Measurements from ENCODE around the gene CELF5.

CELF5 gene

DNA sequence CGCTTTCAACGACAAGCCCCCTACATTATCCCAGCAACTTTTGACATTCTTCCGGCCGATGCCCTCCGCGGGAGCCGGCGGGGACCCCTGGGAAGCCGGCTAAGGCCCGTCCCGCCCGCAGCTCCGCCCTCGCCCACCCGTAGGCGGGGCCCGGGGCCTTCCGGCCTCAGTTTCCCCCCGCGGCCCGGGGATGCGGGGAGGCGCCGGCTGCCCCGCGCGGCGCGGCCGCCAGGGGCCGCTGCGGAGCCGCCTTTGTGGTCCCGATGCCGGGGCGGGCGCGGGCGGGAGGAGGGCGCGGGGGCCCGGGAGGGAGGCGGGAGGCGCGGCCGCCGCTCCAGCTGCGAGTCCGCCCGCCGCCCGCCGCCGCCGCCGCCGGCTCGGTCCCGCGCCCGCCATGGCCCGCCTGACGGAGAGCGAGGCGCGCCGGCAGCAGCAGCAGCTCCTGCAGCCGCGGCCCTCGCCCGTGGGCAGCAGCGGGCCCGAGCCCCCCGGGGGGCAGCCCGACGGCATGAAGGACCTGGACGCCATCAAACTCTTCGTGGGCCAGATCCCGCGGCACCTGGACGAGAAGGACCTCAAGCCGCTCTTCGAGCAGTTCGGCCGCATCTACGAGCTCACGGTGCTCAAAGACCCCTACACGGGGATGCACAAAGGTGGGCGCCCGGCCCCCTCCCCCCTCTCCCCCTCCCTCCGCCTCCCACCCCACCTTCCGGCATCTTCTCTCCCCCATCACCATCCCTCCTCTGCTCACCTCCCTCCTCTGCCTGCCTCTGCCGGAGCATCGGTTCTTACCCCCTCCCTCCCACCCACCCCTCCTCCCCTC lies at the start of gene CELF5:
CELF5 (plus strand) TSS at position 316 of the 823 bp plus-strand sequence; CDS start at position 395, 79 bp downstream.
- DNase-seq = no peak

GRCh38 chr19:3175781-3176714 lies 48.4 kb upstream of the CELF5 start:
- no peak for DNase-seq

GRCh38 chr19:3176715-3177501 lies 47.6 kb upstream of the CELF5 start:
- DNase-seq = peak; percentile 10

GRCh38 chr19:3178377-3178972 lies 46.0 kb upstream of the CELF5 start, which contains the start of gene S1PR4:
Gene S1PR4 (plus strand): TSS chr19:3178769. CDS start chr19:3178793, 24 bp downstream.
- DNase-seq = peak; percentile 55

GRCh38 chr19:3178973-3179738 lies 45.3 kb upstream of the CELF5 start:
- DNase-seq = no peak

DNA sequence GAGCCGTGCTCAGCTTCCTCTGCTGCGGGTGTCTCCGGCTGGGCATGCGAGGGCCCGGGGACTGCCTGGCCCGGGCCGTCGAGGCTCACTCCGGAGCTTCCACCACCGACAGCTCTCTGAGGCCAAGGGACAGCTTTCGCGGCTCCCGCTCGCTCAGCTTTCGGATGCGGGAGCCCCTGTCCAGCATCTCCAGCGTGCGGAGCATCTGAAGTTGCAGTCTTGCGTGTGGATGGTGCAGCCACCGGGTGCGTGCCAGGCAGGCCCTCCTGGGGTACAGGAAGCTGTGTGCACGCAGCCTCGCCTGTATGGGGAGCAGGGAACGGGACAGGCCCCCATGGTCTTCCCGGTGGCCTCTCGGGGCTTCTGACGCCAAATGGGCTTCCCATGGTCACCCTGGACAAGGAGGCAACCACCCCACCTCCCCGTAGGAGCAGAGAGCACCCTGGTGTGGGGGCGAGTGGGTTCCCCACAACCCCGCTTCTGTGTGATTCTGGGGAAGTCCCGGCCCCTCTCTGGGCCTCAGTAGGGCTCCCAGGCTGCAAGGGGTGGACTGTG lies 44.6 kb upstream of the CELF5 start:
- DNase-seq = no peak

- no peak for DNase-seq
Observed at GRCh38 chr19:3183721-3184641, 40.5 kb upstream of the CELF5 start.

- peak; percentile 61 for DNase-seq
Observed at GRCh38 chr19:3184847-3185460, 39.5 kb upstream of the CELF5 start.

- peak; percentile 89 for DNase-seq
Observed at GRCh38 chr19:3185461-3186159, 38.9 kb upstream of the CELF5 start, which contains the start of gene NCLN. Gene NCLN (plus strand): TSS chr19:3185930. CDS start chr19:3186031, 101 bp downstream.

DNA sequence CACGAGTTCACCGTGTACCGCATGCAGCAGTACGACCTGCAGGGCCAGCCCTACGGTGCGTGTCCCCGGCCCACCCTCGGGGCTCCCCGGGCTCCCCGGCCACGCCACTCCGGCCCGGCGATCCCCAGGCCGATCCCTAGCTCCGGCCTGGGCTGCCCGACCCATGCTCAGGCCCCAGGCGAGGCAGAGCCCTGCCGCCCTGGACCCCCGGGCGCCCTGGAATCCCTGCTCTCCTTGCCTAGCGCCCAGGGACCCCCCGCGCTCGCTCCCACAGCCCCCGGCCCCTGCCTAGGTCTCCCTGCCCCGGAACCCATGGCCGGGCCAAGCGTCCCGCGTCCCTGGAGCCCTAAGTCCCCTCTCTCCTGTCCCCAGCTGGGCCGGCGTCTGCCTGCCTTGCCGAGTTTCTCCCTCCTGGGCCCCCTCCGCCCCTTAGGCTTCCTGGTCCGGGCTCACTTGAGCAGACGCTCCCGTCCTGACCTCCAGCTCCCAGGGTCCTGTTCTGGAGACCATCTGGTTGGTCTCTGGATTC lies 38.2 kb upstream of the CELF5 start:
- no peak for DNase-seq

GRCh38 chr19:3186891-3187661 lies 37.4 kb upstream of the CELF5 start:
- no peak for DNase-seq

GRCh38 chr19:3187662-3188511 lies 36.6 kb upstream of the CELF5 start:
- DNase-seq = no peak

GRCh38 chr19:3188627-3189596 lies 35.5 kb upstream of the CELF5 start:
- DNase-seq = no peak

DNA sequence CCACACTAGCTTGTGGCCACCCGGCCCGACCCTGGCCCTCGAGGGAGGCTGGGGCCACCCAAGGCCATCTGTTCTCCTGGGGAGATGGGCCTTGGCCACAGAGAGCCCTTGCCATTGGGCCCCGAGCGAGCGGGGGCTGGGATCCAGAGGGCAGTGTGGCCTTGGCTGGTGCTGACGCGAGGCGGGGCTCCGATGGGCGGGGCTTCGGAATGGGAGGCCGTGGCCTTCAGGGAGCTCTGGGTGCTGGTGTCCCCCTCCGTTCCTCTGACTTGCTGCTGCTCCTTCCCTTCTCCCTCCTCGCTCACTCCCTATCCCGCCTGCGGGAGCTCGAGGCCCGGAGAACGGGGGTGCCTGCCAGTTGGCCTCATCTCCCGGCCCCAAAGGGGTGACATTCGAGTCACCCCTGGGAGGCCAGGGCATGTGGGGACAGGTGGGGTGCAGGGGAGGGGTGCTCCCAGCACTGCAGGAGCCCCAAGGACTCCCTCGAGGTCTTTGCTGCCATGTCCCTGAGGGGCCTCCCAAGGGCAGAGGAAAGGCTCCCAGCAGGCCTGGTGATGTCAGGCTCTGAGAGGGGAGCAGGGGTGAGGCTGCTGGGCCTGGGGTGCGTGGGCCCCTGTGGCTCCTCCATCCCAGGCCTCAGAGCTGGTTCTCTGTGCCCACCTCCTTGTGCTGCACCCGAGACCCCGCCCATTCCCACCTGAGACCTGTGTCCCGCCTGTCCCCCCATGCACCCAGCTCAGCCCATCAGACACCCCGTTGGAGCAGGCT lies 34.6 kb upstream of the CELF5 start:
- no peak for DNase-seq

GRCh38 chr19:3190470-3190770 lies 34.0 kb upstream of the CELF5 start:
- no peak for DNase-seq
